H1 (cell line): ENCODE data around the gene OR51M1. TPM values are rescaled to one million over a fixed set of nuclear protein-coding genes. Genes with fewer than 3 reads are reported as not detected.
A peak's percentile ranks its signal among the peaks of the same experiment; 100 is the strongest.

Source experiments
- CTCF ChIA-PET: fragments of 300-600 bp; sonication (Branson Sonifier 250); formaldehyde crosslinking; loops from one replicate; lab custom pipeline; 2021; ENCODE audit not compliant: partially characterized antibody; lab: Charles Lee
- POLR2A ChIA-PET: fragments of 300-600 bp; sonication (Branson Sonifier 250); formaldehyde crosslinking; loops from one replicate; lab custom pipeline; 2021; ENCODE audit warnings: inconsistent platforms; ENCODE audit not compliant: partially characterized antibody; lab: Charles Lee
- DNase-seq, 2 experiments: peaks; one replicate each; pipeline versions ENCODE4 v3.0.0 to v3.0.0-alpha.2; 2010 to 2022; ENCODE audit warnings: low spot score in 2 of 2, low read depth in 1 of 2, mixed read lengths in 1 of 2
- FAIRE-seq: peaks from 2 replicates; lab custom pipeline; 2011; peaks lifted over from hg19 to GRCh38; lab: Jason Lieb, UNC
- H2AFZ ChIP-seq: 2 replicates; pipeline ENCODE4 v1.8.1; 2012; ENCODE audit warnings: low read length, inconsistent platforms
- H2AK5ac ChIP-seq: 2 replicates; pipeline ENCODE4 v1.6.1; 2013; ENCODE audit warnings: low read depth, low read length
- H2BK120ac ChIP-seq: replicated peaks from 2 replicates; pipeline ENCODE3; 2013; ENCODE audit warnings: low read depth, low read length, inconsistent platforms
- H2BK12ac ChIP-seq: 2 replicates; pipeline ENCODE4 v1.6.1; 2013; ENCODE audit warnings: low read depth, low read length
- H2BK15ac ChIP-seq: 2 replicates; pipeline ENCODE4 v1.6.1; 2013; ENCODE audit warnings: low read length
- H2BK20ac ChIP-seq: 2 replicates; pipeline ENCODE4 v1.6.1; 2013; ENCODE audit warnings: low read length
- H2BK5ac ChIP-seq: 2 replicates; pipeline ENCODE4 v1.6.1; 2013; ENCODE audit warnings: low read depth, low read length
- H3K14ac ChIP-seq: 2 replicates; pipeline ENCODE4 v1.6.1; 2013; ENCODE audit warnings: inconsistent platforms; ENCODE audit not compliant: insufficient read length
- H3K18ac ChIP-seq: 2 replicates; pipeline ENCODE4 v1.6.1; 2013; ENCODE audit warnings: low read length; ENCODE audit errors: extremely low read depth
- H3K23ac ChIP-seq: 2 replicates; pipeline ENCODE4 v1.6.1; 2013; ENCODE audit warnings: inconsistent platforms; ENCODE audit not compliant: insufficient read length
- H3K23me2 ChIP-seq: 2 replicates; pipeline ENCODE4 v1.6.1; 2013; ENCODE audit warnings: low read depth, low read length
- H3K27ac ChIP-seq: 2 replicates; pipeline ENCODE4 v1.6.1; 2011; ENCODE audit warnings: low read depth, low read length, inconsistent platforms
- H3K27me3 ChIP-seq, 4 experiments: replicated peaks in 1 of 4; 1 replicate in 1 of 4; 2 replicates in 3 of 4; pipeline versions ENCODE4 v1.6.1 to v1.8.1; 2011 to 2013; ENCODE audit warnings: low read length in 3 of 4, mild to moderate bottlenecking in 3 of 4, inconsistent platforms in 2 of 4, mixed read lengths in 2 of 4, moderate library complexity in 1 of 4; ENCODE audit not compliant: control insufficient read depth in 3 of 4, insufficient read depth in 3 of 4; ENCODE audit errors: extremely low read depth in 1 of 4
- H3K36me3 ChIP-seq, 4 experiments: 2 replicates each; pipeline versions ENCODE4 v1.6.1 to v1.8.1; 2011 to 2013; ENCODE audit warnings: mild to moderate bottlenecking in 4 of 4, low read length in 3 of 4, moderate library complexity in 2 of 4, control low read depth in 1 of 4, inconsistent platforms in 1 of 4; ENCODE audit not compliant: insufficient read depth in 4 of 4, control insufficient read depth in 2 of 4
- H3K4ac ChIP-seq: replicated peaks from 2 replicates; pipeline ENCODE3; 2013; ENCODE audit warnings: low read length, low read depth, mixed read lengths, inconsistent platforms; ENCODE audit not compliant: insufficient read length
- H3K4me1 ChIP-seq, 4 experiments: replicated peaks in 1 of 4; 1 replicate in 1 of 4; 2 replicates in 3 of 4; pipeline versions ENCODE4 v1.6.1 to v1.8.1; 2011 to 2013; ENCODE audit warnings: low read length in 3 of 4, inconsistent platforms in 2 of 4, mixed read lengths in 1 of 4; ENCODE audit not compliant: insufficient read depth in 4 of 4, control insufficient read depth in 3 of 4
- H3K4me2 ChIP-seq, 2 experiments: 2 replicates each; pipeline versions ENCODE4 v1.6.1 to v1.8.1; 2011 to 2013; ENCODE audit warnings: low read depth in 2 of 2, low read length in 2 of 2, control low read depth in 1 of 2, inconsistent platforms in 1 of 2, mild to moderate bottlenecking in 1 of 2; ENCODE audit not compliant: insufficient read depth in 1 of 2
- H3K4me3 ChIP-seq, 4 experiments: fragments of 200-600, 300-600 bp in 1 of 4; sonication (generic), shearing (Covaris generic), sonication (Bioruptor Twin) in 1 of 4; 2 replicates each; pipeline versions ENCODE4 v1.5.1 to v1.8.1; 2011 to 2016; ENCODE audit warnings: low read length in 4 of 4, low read depth in 3 of 4, control low read depth in 2 of 4, inconsistent platforms in 2 of 4, mild to moderate bottlenecking in 2 of 4, mixed read lengths in 1 of 4, moderate library complexity in 1 of 4; ENCODE audit not compliant: insufficient read depth in 2 of 4; ENCODE audit errors: extremely low read depth in 1 of 4
- H3K56ac ChIP-seq: replicated peaks from 2 replicates; pipeline ENCODE3; 2013; ENCODE audit warnings: low read depth, mild to moderate bottlenecking, mixed read lengths, low read length, inconsistent platforms; ENCODE audit not compliant: insufficient read length
- H3K79me1 ChIP-seq: 2 replicates; pipeline ENCODE4 v1.6.1; 2013; ENCODE audit warnings: low read depth, low read length, control low read depth
- H3K79me2 ChIP-seq, 2 experiments: 2 replicates each; pipeline versions ENCODE4 v1.6.1 to v1.8.1; 2012 to 2013; ENCODE audit warnings: low read length in 2 of 2, mild to moderate bottlenecking in 2 of 2, inconsistent platforms in 1 of 2; ENCODE audit not compliant: insufficient read depth in 2 of 2, control insufficient read depth in 1 of 2
- H3K9ac ChIP-seq, 4 experiments: replicated peaks in 1 of 4; 1 replicate in 1 of 4; 2 replicates in 3 of 4; pipeline versions ENCODE4 v1.6.1 to v1.8.1; 2011 to 2013; ENCODE audit warnings: low read depth in 3 of 4, low read length in 3 of 4, control low read depth in 2 of 4, mild to moderate bottlenecking in 2 of 4, moderate library complexity in 2 of 4, inconsistent platforms in 1 of 4; ENCODE audit errors: extremely low read depth in 1 of 4
- H3K9me3 ChIP-seq, 2 experiments: 2 replicates each; pipeline versions ENCODE4 v1.6.1 to v1.8.1; 2012 to 2013; ENCODE audit warnings: mild to moderate bottlenecking in 2 of 2, moderate library complexity in 2 of 2, control low read depth in 1 of 2, inconsistent platforms in 1 of 2, low read depth in 1 of 2, low read length in 1 of 2, mixed read lengths in 1 of 2; ENCODE audit not compliant: insufficient read depth in 2 of 2
- H4K20me1 ChIP-seq, 2 experiments: replicated peaks in 1 of 2; 2 replicates each; pipeline versions ENCODE3 to v1.8.1; 2011 to 2013; ENCODE audit warnings: inconsistent platforms in 2 of 2, low read length in 2 of 2, mild to moderate bottlenecking in 1 of 2; ENCODE audit not compliant: insufficient read depth in 2 of 2, control insufficient read depth in 1 of 2
- H4K5ac ChIP-seq: 2 replicates; pipeline ENCODE4 v1.6.1; 2013; ENCODE audit warnings: low read length, low read depth, mixed read lengths, inconsistent platforms; ENCODE audit not compliant: insufficient read length
- H4K8ac ChIP-seq: 2 replicates; pipeline ENCODE4 v1.8.0; 2013; ENCODE audit warnings: mild to moderate bottlenecking, moderate library complexity, low read length, inconsistent platforms; ENCODE audit not compliant: insufficient read depth; ENCODE audit errors: extremely low read depth
- H4K91ac ChIP-seq: replicated peaks from 2 replicates; pipeline ENCODE3; 2013; ENCODE audit warnings: low read length, mixed read lengths, inconsistent platforms; ENCODE audit not compliant: insufficient read length
- FOSL1 ChIP-seq: IDR thresholded peaks from 2 replicates; pipeline ENCODE4 v1.6.1; 2011; ENCODE audit warnings: mild to moderate bottlenecking, low read depth, low read length, moderate library complexity; ENCODE audit not compliant: insufficient read depth
- KDM4A ChIP-seq: IDR thresholded peaks from one replicate; pipeline ENCODE4 v1.7.1; 2012; ENCODE audit warnings: low read depth, mild to moderate bottlenecking, moderate library complexity, low read length, inconsistent platforms; ENCODE audit not compliant: severe bottlenecking
- PHF8 ChIP-seq: fragments of 200-600 bp; sonication (generic); conservative IDR thresholded peaks from 2 replicates; pipeline ENCODE4 v1.7.1; 2012; ENCODE audit warnings: low read depth, mild to moderate bottlenecking, inconsistent platforms, low read length, moderate library complexity
- RAD21 ChIP-seq, 2 experiments: IDR thresholded peaks in 1 of 2; conservative IDR thresholded peaks in 1 of 2; 2 replicates each; pipeline ENCODE4 v1.6.1; 2011; ENCODE audit warnings: low read depth in 2 of 2, low read length in 2 of 2, improper control_type of control experiment in 1 of 2, inconsistent platforms in 1 of 2, mild to moderate bottlenecking in 1 of 2, moderate library complexity in 1 of 2
- ZNF274 ChIP-seq: IDR thresholded peaks from 2 replicates; pipeline ENCODE4 v1.7.0; 2012; ENCODE audit warnings: low read length, borderline replicate concordance; ENCODE audit errors: extremely low read depth
- WGBS, 2 experiments: shearing (Covaris generic) in 1 of 2; methylation state at CpG; one replicate each; pipeline versions ENCODE4 v1.1.6 to v1.1.7; 2013 to 2015; ENCODE audit warnings: low lambda C conversion rate in 2 of 2, mixed read lengths in 2 of 2, inconsistent platforms in 1 of 2, low coverage in 1 of 2, missing lambda C conversion rate in 1 of 2; ENCODE audit not compliant: insufficient replicate concordance in 2 of 2, insufficient coverage in 1 of 2, insufficient read length in 1 of 2; ENCODE audit errors: extremely low coverage in 1 of 2, missing lambda C conversion rate in 1 of 2; 5-methylcytosine and 5-hydroxymethylcytosine counted together
- polyA plus RNA-seq, 7 experiments: library from polyadenylated mRNA; depleted of rRNA in 3 of 7; stranded (reverse) in 5 of 7; unstranded in 2 of 7; fragments of >200 nt in 5 of 7; fragments of 200-250 nt in 2 of 7; gene quantifications; 1 replicate in 5 of 7; 2 replicates in 1 of 7; 4 replicates in 1 of 7; pipeline versions ENCODE4 v1.2.1 to v1.2.3, GENCODE V29; 2011 to 2013; ENCODE audit warnings: missing spikeins in 2 of 7, mixed read lengths in 2 of 7
- total RNA-seq: library from RNA; stranded (reverse); fragmentation: NEBNext Ultra II Directional; extraction: Animal tissue kit (Norgen Biotek cat#: 25700); gene quantifications from 2 replicates; pipeline ENCODE4 v1.2.1, GENCODE V29; 2021
- TF ChIP-seq, protein P1 (sequence below), 3 experiments: IDR thresholded peaks; 1 replicate in 2 of 3; 2 replicates in 1 of 3; pipeline versions ENCODE4 v1.5.1 to v1.6.1; 2011; ENCODE audit warnings: low read length in 3 of 3, mild to moderate bottlenecking in 3 of 3, inconsistent platforms in 2 of 3, low read depth in 1 of 3, moderate library complexity in 1 of 3; ENCODE audit not compliant: insufficient read depth in 1 of 3; ENCODE audit errors: control extremely low read depth in 1 of 3

OR51M1 gene
- total and polyA plus RNA-seq, 2 of the 8 experiments (the other 6 are each of a cell fraction or from before 2014, with no cell fraction given): 0.08 TPM; not detected in 1

DNA sequence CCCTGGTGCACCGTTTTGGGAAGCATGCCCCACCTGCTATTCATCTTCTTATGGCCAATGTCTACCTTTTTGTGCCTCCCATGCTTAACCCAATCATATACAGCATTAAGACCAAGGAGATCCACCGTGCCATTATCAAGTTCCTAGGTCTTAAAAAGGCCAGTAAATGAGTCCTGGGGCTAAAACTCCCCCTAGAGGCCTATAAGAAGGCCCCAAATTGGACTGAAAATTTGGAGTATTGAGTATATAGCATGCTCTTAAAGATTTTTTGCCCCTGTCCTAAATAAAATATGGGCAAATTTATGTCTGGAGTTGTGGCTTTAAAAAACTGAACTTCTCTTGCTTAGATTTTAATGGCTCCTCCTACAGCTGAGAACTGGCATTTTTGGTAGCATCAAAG is 6.6 kb downstream of the OR51M1 start:
- H4K20me1 ChIP-seq: no peaks in the 10 kb centered on the region
- FAIRE-seq: no peak
- no peak overlapping the region for H3K27ac ChIP-seq
- no peak overlapping the region; the same call in 1 of the 2 replicates for H2AK5ac ChIP-seq
- DNase-seq: no peak
- no peak overlapping the region for H3K4me3 ChIP-seq
- no peaks in the 10 kb centered on the region for H3K79me2 ChIP-seq
- 86% methylated on average over 2 of the region's 2 CpGs; no CpG with 5 or more reads in 1 of the 2 experiments for WGBS, 2 experiments
- no peak overlapping the region for H2BK15ac ChIP-seq
- H3K27me3 ChIP-seq: no peaks in the 10 kb centered on the region
- H3K18ac ChIP-seq: no peak overlapping the region
- H2BK20ac ChIP-seq: no peak overlapping the region
- no peak overlapping the region for H3K4me2 ChIP-seq
- H3K23me2 ChIP-seq: no peaks in the 10 kb centered on the region
- CTCF ChIA-PET: interaction anchor here (0.6 to 1.6 kb wide), 8 partner anchors 12 to 753 kb away, joined by 3 to 8 read pairs (median 3); partner anchors contain the start of gene OR51D1
- no peak overlapping the region for H2BK120ac ChIP-seq
- no peak overlapping the region for H2BK12ac ChIP-seq
- no peak overlapping the region for H3K9ac ChIP-seq
- no peak overlapping the region for H3K23ac ChIP-seq
- H3K4me1 ChIP-seq: peaks cover 0 to 4% (median 0%) of the 10 kb centered on the region in 4 experiments; a peak in 1 of 7 replicates
- no peak overlapping the region for H3K4ac ChIP-seq
- H3K56ac ChIP-seq: no peak overlapping the region
- TF ChIP-seq KDM4A (no peak), RAD21 (IDR thresholded peaks at IDR 0.05 in 1 of 2, conservative IDR thresholded peaks at IDR 0.05 in 1 of 2; ENCODE audit: low read depth in 2 of 2, low read length in 2 of 2) (peak; percentile 10 to 17; a peak in 1 of 4 replicates), PHF8 (no peak), ZNF274 (no peak), FOSL1 (no peak)
- TF ChIP-seq, protein P1, sequence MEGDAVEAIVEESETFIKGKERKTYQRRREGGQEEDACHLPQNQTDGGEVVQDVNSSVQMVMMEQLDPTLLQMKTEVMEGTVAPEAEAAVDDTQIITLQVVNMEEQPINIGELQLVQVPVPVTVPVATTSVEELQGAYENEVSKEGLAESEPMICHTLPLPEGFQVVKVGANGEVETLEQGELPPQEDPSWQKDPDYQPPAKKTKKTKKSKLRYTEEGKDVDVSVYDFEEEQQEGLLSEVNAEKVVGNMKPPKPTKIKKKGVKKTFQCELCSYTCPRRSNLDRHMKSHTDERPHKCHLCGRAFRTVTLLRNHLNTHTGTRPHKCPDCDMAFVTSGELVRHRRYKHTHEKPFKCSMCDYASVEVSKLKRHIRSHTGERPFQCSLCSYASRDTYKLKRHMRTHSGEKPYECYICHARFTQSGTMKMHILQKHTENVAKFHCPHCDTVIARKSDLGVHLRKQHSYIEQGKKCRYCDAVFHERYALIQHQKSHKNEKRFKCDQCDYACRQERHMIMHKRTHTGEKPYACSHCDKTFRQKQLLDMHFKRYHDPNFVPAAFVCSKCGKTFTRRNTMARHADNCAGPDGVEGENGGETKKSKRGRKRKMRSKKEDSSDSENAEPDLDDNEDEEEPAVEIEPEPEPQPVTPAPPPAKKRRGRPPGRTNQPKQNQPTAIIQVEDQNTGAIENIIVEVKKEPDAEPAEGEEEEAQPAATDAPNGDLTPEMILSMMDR (IDR thresholded peaks at IDR 0.05; ENCODE audit: control extremely low read depth in 1 of 3, insufficient read depth in 1 of 3, low read depth in 1 of 3, low read length in 3 of 3): peak in 1 of 3 experiments; percentile 25; a peak in 1 of 4 replicates
- H2AFZ ChIP-seq: no peak overlapping the region
- H4K5ac ChIP-seq: no peak overlapping the region
- POLR2A ChIA-PET: no interaction called here
- H2BK5ac ChIP-seq: no peak overlapping the region
- no peak overlapping the region for H4K8ac ChIP-seq
- H3K14ac ChIP-seq: no peak overlapping the region
- no peaks in the 10 kb centered on the region for H3K79me1 ChIP-seq
- no peaks in the 10 kb centered on the region for H3K9me3 ChIP-seq
- no peaks in the 10 kb centered on the region for H3K36me3 ChIP-seq
- H4K91ac ChIP-seq: no peak overlapping the region
